Occipital lobe (tissue), 2 donors: ENCODE results near the gene TNFRSF8. TPM values are rescaled to one million over a fixed set of nuclear protein-coding genes. Genes with fewer than 3 reads are reported as not detected.

Experiments
- DNase-seq: peaks from one replicate; lab custom pipeline; 2025; lab: John Stamatoyannopoulos, UW
- total RNA-seq: library from RNA; depleted of rRNA; stranded (reverse); fragments of >200 nt; gene quantifications from one replicate; pipeline ENCODE4 v1.2.3, GENCODE V29; 2014

Gene TNFRSF8
- total RNA-seq, 1 donor from 2014 or later, result not detected

DNA sequence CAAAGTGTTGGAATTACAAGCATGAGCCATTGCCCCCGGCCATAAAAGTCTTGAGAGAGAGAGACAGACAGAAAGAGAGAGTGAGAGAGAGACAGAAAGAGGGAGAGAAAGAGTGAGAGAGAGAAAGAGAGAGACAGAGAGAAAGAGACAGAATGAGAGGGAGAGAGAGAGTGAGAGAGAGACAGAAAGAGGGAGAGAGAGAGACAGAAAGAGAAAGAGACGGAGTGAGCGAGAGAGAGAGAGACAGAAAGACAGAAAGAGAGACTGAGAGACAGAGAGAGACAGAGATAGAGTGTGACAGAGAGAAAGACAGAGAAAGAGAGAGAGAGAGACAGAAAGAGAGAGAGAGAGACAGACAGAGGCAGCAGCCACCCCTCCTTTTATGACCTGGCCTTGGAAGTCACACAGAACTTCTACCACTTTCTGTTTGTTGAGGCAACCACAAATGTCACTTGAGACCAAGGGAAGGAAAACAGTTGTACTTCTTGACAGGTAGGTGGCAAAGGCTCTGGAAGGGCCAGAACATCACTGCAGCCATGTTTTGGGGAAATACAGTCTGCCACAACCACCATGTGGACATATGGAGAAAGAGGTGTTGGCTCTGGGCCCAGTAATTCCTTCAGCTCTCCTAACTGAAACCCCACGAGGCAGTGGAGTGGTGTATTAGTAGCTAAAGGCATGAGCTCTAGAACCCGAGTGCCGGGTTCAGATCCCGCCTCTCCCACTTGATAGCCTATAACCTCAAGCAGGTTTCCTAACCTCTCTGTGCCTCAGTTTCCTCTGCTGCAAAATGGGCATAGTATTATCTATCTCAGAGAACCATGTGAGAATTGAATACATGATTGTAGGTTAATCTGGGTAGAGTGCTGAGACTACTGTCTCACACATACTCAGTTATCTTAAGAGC is 50.6 kb downstream of the TNFRSF8 start:
- DNase-seq, result no peak

DNA sequence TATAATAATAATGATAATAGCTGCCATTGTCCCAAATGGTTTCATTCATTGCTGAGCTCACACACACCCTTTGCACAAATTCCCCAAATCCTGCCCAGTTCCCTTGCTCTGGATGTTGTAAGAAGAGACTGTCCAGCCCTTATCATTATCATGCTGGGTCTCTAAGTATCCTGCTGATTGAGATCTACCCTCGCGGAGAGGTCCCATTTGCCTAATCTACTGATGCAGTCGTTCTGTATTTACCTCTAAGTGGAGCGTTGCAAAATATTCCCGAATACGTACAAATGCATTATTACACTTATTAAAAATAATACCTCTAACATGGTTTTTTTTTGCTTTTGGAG is 51.2 kb downstream of the TNFRSF8 start:
- no peak for DNase-seq

DNA sequence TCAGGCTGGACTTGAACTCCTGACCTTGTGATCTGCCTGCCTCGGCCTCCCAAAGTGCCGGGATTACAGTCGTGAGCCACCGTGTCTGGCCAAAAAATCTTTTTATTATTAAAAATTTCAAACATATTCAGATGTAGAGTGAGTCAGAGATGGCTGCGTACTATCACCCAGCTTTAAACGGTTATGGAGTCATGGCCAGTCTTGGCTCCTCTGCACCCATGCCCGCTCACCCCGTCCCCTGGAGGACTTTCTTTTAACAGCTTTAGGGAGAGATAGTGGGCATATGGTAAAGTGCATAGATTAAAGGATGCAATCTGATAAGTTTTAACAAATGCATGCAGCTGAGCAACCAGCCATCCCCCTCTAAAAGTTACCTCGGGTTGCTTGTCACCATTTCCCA is 51.8 kb downstream of the TNFRSF8 start:
- no peak for DNase-seq

DNA sequence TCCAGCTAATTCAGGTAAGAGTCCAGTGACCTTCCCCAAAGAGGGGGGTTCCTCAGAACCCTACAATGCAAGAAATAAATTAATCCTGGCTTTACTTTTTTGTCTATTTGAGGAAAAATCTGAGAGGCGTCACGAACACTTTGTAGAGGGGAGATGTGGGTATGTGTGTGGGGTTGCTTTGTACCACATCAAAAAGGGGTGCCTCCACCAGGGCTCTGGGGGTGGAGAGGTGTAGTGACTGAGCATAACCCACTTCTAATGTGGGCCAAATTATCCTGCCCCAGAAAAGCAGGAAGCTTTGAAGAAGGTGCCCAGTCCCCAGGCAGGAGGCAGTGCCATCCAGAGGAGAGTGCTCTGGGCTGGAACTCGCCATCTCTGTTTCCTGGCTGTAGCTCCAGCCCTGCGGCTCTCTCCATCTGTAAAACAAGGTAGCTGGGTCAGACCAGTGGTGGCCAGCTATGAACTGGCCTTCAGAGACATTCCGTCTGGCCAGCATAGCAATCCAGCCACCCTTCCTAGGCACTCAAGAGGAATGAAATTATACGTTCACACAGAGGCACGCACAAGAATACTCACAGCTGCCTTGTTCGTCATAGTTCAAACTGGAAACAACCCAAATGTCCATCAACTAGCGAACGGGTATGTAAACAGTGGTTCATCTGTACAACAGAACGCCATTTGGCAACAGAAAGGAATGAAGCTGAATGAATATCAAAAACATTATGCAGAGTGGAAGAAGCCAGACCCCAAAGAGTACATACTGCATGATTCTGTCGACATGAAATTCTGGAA is 58.3 kb downstream of the TNFRSF8 start:
- no peak for DNase-seq

DNA sequence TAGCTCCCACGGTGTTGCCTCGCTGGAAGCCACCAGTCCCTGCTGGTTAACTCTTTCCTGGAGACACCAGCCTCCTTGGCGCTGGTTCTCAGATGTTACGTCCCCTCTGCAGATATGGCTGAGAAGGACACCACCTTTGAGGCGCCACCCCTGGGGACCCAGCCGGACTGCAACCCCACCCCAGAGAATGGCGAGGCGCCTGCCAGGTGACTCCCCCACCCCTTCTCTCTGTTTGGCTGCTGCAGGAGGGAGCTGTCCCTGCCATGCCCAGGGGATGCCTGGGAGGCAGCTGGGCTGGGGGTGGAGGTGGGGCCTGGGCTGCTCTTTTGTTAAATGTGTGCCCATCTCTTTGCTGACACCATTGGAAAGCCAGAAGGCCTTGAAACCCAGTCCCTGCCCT is 60.1 kb downstream of the TNFRSF8 start:
- no peak for DNase-seq

DNA sequence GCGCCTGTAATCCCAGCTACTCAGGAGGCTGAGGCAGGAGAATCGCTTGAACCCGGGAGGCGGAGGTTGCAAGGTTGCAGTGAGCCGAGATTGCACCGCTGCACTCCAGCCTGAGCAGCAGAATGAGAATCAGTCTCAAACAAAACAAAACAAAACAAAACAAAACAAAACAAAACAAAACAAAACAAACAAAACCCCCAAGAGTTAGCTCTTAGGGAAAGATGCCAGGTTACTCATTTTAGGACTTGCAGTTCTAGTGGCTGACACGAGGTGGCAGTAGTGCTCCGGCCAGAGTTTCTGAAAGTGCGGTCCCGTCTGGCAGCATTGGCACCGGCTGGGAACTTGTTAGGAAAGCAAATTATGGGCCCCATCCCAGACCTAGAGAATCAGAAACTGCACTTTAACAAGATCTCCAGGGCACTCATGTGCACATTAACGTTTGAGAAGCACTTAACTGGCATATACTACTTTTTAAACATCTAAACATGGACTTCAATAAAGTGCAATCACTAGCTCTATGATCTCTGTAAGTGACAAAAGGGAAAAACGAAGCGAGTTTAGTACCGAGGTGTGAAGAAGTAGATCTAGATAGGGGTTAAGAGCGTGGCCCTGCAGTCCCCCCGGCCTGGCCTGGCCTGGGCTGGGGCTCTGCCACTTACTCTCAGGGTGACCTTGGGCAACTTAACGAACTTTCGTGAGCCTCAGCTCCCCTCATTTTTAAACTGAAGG is 61.8 kb downstream of the TNFRSF8 start:
- peak; percentile 15 for DNase-seq

DNA sequence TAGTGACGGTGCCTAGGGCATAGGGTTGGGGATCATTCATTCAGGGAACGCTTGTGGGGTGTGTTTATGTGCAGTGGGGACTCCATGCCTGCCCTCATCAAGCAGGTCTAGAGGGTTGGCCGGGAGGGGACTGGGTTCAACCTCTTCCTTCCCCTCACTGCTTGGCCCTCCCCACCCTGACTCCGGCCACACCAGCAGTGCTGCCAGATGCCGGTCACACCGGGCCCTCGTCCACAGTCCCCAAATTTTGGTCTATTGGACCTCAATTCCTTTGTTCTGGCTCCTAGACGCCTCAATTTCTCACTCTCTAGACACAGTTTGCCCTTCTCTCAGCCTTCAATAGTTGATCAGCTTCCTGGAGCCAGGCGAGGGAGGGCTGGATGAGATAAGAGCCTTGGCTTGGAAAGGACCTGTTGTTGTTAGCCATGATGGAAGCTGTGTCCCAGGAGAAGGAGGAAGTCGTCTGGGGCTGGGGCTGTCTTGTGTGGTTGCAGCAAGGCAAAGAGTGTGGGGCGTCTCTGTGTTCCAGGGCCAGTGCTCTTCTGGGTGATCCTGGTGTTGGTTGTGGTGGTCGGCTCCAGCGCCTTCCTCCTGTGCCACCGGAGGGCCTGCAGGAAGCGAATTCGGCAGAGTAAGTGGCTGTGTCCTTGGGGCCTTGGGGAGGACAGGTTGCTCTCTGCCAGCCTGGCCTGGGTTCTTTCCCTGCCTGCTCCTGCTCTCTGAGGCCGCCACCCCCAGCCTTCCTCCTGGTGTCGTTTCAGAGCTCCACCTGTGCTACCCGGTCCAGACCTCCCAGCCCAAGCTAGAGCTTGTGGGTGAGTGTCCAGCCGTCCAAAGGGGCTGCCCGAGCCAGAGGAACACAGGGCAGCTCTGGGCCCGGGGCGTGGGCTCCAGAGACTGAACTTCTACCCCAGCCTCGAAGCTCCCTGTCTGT is 62.6 kb downstream of the TNFRSF8 start:
- DNase-seq, result no peak

DNA sequence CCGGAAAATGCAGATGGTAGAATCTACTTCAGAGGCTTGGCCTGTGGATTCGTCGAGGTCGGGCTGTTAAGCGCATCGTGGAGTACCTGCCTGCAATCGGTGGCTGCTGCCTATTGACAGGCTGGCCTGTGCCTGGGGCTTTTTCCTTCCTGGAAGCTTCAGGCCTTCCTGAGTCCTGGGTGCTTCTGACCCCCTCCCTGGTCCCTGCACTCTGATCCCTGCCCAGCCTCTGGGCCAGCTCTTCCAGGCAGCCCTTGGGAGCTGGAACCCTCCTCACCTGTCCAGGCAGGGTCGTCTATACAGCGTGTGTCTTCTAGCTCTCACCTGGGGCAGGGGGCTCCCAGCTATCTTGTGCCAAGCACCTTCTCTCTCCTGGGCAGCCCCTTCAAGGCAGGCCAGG is 63.7 kb downstream of the TNFRSF8 start:
- DNase-seq, result no peak

DNA sequence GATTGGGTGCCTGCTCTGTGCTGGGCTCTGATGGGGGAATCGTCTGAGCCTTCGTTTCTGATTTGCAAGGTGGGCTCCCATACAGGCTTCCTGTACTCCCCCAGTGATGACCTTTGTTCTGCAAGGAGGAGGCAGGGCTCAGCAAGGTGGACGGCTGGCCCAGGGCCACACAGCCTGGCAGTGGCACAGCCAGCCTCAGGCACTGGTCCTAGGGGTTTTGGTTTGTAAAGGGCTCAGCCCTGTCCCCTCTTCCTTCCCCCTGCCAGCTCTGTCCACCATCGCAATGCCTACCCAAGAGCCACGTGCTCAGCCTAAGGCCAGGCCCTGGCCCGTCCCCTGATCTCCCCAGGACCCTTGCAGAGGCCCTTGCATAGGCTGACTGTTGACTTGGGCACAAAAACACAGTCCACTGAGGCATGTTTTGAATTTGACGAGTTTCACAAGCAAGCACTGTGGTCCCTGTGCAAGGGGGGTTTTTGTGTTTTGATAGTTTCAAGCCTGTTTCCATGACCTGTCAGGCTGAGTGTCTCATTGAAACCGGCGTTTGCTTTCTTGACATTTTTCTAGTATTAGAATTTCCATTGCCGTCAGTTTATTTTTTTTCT is 64.2 kb downstream of the TNFRSF8 start:
- no peak for DNase-seq

DNA sequence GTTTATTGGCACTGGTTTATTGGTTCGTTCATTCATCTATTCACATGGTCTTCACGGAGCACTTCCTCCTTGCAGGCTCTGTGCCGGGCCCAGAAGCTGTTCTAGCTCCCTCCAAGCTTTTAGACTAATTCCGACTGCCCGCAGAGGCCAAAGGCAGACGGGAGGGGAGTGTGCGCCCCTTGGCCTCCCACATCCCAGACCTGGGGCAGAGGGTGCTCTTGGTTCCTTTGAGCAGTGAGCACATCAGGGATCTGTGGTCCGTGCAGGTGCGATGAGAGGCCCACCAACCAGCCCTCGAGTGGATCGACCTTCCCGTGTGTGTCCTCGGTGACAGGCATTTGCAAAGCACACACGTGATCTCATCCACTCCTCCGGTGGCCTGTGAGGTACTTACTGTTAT is 65.0 kb downstream of the TNFRSF8 start:
- no peak for DNase-seq

DNA sequence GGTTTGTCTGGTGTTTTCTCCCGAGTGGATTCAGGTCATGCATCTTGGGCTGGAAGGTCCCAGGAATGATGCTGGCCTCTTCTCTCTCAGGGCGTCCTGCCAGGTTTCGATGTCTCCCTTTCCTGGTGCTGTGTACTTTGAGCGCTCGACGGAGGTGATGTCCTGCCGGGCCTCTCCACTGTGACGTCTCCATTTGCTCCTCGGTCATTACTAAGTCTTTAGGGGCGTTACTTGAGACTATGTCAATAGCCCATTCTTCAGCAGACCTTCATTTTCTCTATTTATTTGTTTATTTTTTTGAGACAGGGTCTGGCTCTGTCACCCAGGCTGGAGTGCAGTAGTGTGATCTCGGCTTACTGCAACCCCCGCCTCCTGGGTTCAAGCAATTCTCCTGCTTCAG is 66.5 kb downstream of the TNFRSF8 start:
- DNase-seq, result no peak

DNA sequence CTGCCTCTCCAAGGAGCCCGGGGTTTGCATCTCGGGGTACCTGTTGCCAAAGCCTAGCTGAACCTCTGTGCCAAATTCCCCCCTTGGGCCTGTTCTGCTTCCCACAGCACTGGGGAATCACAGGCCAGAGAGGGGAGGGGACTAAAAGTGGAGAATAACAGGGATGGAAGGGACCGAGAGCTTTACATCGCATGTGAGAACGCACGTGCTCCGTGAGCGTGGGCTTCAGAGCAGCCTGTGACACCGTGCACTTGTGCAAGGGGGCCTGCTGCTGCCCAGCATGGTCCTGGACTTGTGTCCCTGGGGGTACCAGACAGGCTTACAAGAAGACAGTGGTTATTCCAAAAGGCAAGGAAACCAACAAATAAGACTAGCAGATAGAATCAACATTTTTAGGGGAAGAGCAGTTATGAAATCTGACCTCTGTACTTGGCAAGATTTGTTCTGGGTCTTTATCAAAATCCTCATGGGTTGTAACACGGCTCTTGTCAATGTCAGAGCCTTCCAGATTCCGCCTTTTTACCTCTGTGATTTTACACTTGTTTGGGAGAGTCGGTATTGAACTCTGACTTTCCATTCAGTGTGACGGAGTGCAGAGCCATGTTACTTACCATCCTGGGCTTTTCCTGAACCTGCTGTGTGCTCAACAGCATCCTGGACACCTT is 67.5 kb downstream of the TNFRSF8 start:
- DNase-seq, result no peak

DNA sequence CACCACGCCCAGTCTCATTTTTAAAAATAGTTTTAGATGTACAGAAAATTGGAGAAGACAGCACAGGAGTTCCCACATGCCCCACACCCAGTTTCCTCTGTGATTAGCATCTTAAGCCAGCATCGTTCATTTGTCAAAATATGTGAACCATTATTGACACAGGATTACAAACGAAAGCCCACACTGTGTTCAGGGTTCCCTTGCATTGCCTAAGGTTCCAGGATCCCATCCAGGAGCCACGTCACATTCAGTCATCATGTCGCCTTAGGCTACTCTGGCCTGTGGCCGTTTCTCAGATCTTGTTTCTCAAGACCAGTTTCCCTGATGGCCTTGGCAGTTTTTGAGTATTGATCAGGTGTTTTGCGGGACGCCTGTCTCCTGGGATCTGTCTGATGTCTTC is 69.0 kb downstream of the TNFRSF8 start:
- no peak for DNase-seq

DNA sequence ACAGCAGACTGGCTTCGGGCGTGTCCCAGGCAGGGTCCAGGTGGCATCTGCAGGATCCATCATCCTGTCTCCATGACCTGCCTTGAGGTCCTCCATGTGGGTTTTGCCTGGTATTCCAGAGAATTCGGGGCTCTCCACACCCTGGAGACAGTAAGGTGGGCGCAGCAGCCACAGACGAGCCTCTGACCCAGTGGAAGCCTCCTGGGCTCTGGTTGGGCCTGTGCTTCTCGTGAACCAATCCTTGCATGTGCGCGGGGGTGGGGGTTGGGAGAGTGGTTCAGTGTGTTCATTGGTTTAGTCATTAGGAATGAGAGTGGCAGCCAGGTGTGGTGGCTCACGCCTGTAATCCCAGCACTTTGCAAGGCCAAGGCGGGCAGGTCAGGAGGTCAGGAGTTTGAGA is 71.6 kb downstream of the TNFRSF8 start:
- no peak for DNase-seq

DNA sequence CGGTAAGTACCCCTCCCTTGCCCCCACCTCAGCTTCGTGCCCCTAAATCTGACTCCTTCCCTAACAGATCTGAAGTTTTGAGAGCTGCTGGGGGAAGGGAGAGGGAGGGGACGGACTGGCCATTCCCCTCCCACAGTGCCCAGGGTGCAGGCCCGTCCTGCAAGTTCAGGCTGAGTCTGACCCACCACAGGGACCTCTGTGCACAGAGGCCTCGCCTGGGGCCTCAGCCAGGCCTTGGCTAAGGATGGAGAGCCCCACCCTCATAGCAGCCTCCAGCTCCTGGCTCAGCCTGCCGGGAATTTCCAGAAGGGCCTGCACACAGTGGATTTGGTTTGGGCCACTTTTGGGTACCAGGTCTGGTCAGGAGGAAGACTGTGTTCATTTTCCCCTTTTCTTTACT is 72.5 kb downstream of the TNFRSF8 start:
- DNase-seq, result no peak

DNA sequence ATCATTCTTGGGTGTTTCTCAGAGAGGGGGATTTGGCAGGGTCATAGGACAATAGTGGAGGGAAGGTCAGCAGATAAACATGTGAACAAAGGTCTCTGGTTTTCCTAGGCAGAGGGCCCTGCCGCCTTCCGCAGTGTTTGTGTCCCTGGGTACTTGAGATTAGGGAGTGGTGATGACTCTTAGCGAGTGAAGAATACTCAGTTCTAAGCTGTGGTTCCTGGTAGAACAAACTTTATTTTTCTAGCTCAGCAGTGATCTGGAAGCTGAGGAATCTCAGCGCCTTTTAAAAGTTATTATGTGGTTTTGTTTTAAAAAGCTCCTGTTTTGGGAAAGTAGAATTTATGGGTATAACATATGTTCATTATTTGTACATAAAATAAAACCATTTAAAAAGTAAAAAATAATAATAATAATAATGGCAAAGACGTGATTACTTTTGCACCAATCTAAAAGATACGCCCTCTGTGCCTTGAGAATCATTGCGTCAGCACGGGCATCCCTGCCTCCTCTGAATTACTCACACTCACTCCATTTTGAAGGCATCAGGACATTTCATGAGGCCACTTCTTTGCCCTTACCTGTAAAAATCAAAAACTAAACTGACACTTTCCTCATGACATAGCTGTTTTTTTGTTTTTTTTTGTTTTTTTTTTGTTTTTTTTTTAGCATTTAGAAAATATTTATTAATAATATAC is 74.0 kb downstream of the TNFRSF8 start:
- no peak for DNase-seq

DNA sequence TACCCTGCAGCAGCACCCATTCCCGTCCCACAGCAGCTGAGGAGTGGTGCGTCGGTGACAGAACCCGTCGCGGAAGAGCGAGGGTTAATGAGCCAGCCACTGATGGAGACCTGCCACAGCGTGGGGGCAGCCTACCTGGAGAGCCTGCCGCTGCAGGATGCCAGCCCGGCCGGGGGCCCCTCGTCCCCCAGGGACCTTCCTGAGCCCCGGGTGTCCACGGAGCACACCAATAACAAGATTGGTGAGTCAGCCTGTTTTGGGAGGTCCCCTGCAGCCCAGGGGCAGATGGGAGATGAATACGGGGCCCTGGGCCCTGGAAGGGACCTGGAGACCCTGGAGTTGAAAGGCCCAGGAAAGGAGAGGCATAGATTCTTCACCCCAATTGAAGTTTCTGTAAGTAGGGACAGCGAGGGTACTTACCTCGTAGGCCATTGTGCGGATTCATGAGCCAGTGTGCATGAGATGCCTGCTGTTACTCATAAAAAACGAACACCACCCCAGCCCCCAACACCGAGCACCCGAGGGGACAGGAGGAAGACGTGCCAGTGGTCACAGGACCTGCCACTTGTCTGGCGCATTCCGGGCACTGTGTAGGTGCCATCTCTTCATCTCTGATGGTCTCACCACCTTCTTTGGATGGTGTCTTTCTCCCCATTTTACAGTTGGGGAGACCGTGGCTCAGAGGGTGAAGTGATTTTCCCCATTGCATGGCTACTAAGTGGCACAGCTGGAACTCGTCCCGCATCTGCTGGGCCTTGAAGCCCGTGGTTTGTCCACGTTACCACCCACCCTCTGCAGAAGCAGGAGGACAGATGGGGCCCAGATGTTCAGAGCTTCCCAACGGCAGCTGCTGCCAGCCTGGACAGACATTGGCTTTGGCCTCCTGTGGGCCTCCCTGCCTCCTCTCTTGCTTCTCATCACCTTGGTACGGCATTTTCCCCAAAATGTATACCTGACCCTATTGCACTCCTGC is 75.4 kb downstream of the TNFRSF8 start:
- DNase-seq, result no peak

DNA sequence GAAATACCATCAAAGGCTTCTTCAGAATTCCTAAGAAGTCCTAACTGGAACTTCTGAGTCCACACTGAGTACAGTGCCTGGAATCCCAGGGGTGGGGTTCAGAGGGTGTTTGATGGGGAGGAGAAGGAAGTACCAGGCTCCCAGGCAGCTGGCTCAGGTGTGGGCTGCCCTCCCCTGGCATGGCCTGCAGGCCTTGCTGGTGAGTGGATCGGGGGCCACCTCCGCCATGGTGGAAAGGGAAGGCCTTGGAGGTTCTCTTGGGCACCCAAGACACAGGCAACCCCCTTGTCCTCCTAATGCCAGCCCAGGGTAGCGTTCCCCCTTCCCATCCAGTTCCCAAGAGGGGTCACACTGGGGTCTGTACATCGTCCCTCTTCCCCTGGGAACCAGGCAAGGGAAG is 76.9 kb downstream of the TNFRSF8 start:
- no peak for DNase-seq
